H1 (cell line): ENCODE results near the gene LY86. TPM values are rescaled to one million over a fixed set of nuclear protein-coding genes. Genes with fewer than 3 reads are reported as not detected.

Experiments
- CTCF ChIA-PET: fragments of 300-600 bp; sonication (Branson Sonifier 250); formaldehyde crosslinking; loops from one replicate; lab custom pipeline; 2021; ENCODE audit not compliant: partially characterized antibody; lab: Charles Lee
- POLR2A ChIA-PET: fragments of 300-600 bp; sonication (Branson Sonifier 250); formaldehyde crosslinking; loops from one replicate; lab custom pipeline; 2021; ENCODE audit warnings: inconsistent platforms; ENCODE audit not compliant: partially characterized antibody; lab: Charles Lee
- DNase-seq, 2 experiments: peaks; one replicate each; pipeline versions ENCODE4 v3.0.0 to v3.0.0-alpha.2; 2010 to 2022; ENCODE audit warnings: low spot score in 2 of 2, low read depth in 1 of 2, mixed read lengths in 1 of 2
- FAIRE-seq: peaks from 2 replicates; lab custom pipeline; 2011; peaks lifted over from hg19 to GRCh38; lab: Jason Lieb, UNC
- H2AFZ ChIP-seq: 2 replicates; pipeline ENCODE4 v1.8.1; 2012; ENCODE audit warnings: low read length, inconsistent platforms
- H2AK5ac ChIP-seq: 2 replicates; pipeline ENCODE4 v1.6.1; 2013; ENCODE audit warnings: low read depth, low read length
- H2BK120ac ChIP-seq: replicated peaks from 2 replicates; pipeline ENCODE3; 2013; ENCODE audit warnings: low read depth, low read length, inconsistent platforms
- H2BK12ac ChIP-seq: 2 replicates; pipeline ENCODE4 v1.6.1; 2013; ENCODE audit warnings: low read depth, low read length
- H2BK15ac ChIP-seq: 2 replicates; pipeline ENCODE4 v1.6.1; 2013; ENCODE audit warnings: low read length
- H2BK20ac ChIP-seq: 2 replicates; pipeline ENCODE4 v1.6.1; 2013; ENCODE audit warnings: low read length
- H2BK5ac ChIP-seq: 2 replicates; pipeline ENCODE4 v1.6.1; 2013; ENCODE audit warnings: low read depth, low read length
- H3K14ac ChIP-seq: 2 replicates; pipeline ENCODE4 v1.6.1; 2013; ENCODE audit warnings: inconsistent platforms; ENCODE audit not compliant: insufficient read length
- H3K18ac ChIP-seq: 2 replicates; pipeline ENCODE4 v1.6.1; 2013; ENCODE audit warnings: low read length; ENCODE audit errors: extremely low read depth
- H3K23ac ChIP-seq: 2 replicates; pipeline ENCODE4 v1.6.1; 2013; ENCODE audit warnings: inconsistent platforms; ENCODE audit not compliant: insufficient read length
- H3K23me2 ChIP-seq: 2 replicates; pipeline ENCODE4 v1.6.1; 2013; ENCODE audit warnings: low read depth, low read length
- H3K27ac ChIP-seq: 2 replicates; pipeline ENCODE4 v1.6.1; 2011; ENCODE audit warnings: low read depth, low read length, inconsistent platforms
- H3K27me3 ChIP-seq, 4 experiments: replicated peaks in 1 of 4; 1 replicate in 1 of 4; 2 replicates in 3 of 4; pipeline versions ENCODE4 v1.6.1 to v1.8.1; 2011 to 2013; ENCODE audit warnings: low read length in 3 of 4, mild to moderate bottlenecking in 3 of 4, inconsistent platforms in 2 of 4, mixed read lengths in 2 of 4, moderate library complexity in 1 of 4; ENCODE audit not compliant: control insufficient read depth in 3 of 4, insufficient read depth in 3 of 4; ENCODE audit errors: extremely low read depth in 1 of 4
- H3K36me3 ChIP-seq, 4 experiments: 2 replicates each; pipeline versions ENCODE4 v1.6.1 to v1.8.1; 2011 to 2013; ENCODE audit warnings: mild to moderate bottlenecking in 4 of 4, low read length in 3 of 4, moderate library complexity in 2 of 4, control low read depth in 1 of 4, inconsistent platforms in 1 of 4; ENCODE audit not compliant: insufficient read depth in 4 of 4, control insufficient read depth in 2 of 4
- H3K4ac ChIP-seq: replicated peaks from 2 replicates; pipeline ENCODE3; 2013; ENCODE audit warnings: low read length, low read depth, mixed read lengths, inconsistent platforms; ENCODE audit not compliant: insufficient read length
- H3K4me1 ChIP-seq, 4 experiments: replicated peaks in 1 of 4; 1 replicate in 1 of 4; 2 replicates in 3 of 4; pipeline versions ENCODE4 v1.6.1 to v1.8.1; 2011 to 2013; ENCODE audit warnings: low read length in 3 of 4, inconsistent platforms in 2 of 4, mixed read lengths in 1 of 4; ENCODE audit not compliant: insufficient read depth in 4 of 4, control insufficient read depth in 3 of 4
- H3K4me2 ChIP-seq, 2 experiments: 2 replicates each; pipeline versions ENCODE4 v1.6.1 to v1.8.1; 2011 to 2013; ENCODE audit warnings: low read depth in 2 of 2, low read length in 2 of 2, control low read depth in 1 of 2, inconsistent platforms in 1 of 2, mild to moderate bottlenecking in 1 of 2; ENCODE audit not compliant: insufficient read depth in 1 of 2
- H3K4me3 ChIP-seq, 4 experiments: fragments of 200-600, 300-600 bp in 1 of 4; sonication (generic), shearing (Covaris generic), sonication (Bioruptor Twin) in 1 of 4; 2 replicates each; pipeline versions ENCODE4 v1.5.1 to v1.8.1; 2011 to 2016; ENCODE audit warnings: low read length in 4 of 4, low read depth in 3 of 4, control low read depth in 2 of 4, inconsistent platforms in 2 of 4, mild to moderate bottlenecking in 2 of 4, mixed read lengths in 1 of 4, moderate library complexity in 1 of 4; ENCODE audit not compliant: insufficient read depth in 2 of 4; ENCODE audit errors: extremely low read depth in 1 of 4
- H3K56ac ChIP-seq: replicated peaks from 2 replicates; pipeline ENCODE3; 2013; ENCODE audit warnings: low read depth, mild to moderate bottlenecking, mixed read lengths, low read length, inconsistent platforms; ENCODE audit not compliant: insufficient read length
- H3K79me1 ChIP-seq: 2 replicates; pipeline ENCODE4 v1.6.1; 2013; ENCODE audit warnings: low read depth, low read length, control low read depth
- H3K79me2 ChIP-seq, 2 experiments: 2 replicates each; pipeline versions ENCODE4 v1.6.1 to v1.8.1; 2012 to 2013; ENCODE audit warnings: low read length in 2 of 2, mild to moderate bottlenecking in 2 of 2, inconsistent platforms in 1 of 2; ENCODE audit not compliant: insufficient read depth in 2 of 2, control insufficient read depth in 1 of 2
- H3K9ac ChIP-seq, 4 experiments: replicated peaks in 1 of 4; 1 replicate in 1 of 4; 2 replicates in 3 of 4; pipeline versions ENCODE4 v1.6.1 to v1.8.1; 2011 to 2013; ENCODE audit warnings: low read depth in 3 of 4, low read length in 3 of 4, control low read depth in 2 of 4, mild to moderate bottlenecking in 2 of 4, moderate library complexity in 2 of 4, inconsistent platforms in 1 of 4; ENCODE audit errors: extremely low read depth in 1 of 4
- H3K9me3 ChIP-seq, 2 experiments: 2 replicates each; pipeline versions ENCODE4 v1.6.1 to v1.8.1; 2012 to 2013; ENCODE audit warnings: mild to moderate bottlenecking in 2 of 2, moderate library complexity in 2 of 2, control low read depth in 1 of 2, inconsistent platforms in 1 of 2, low read depth in 1 of 2, low read length in 1 of 2, mixed read lengths in 1 of 2; ENCODE audit not compliant: insufficient read depth in 2 of 2
- H4K20me1 ChIP-seq, 2 experiments: replicated peaks in 1 of 2; 2 replicates each; pipeline versions ENCODE3 to v1.8.1; 2011 to 2013; ENCODE audit warnings: inconsistent platforms in 2 of 2, low read length in 2 of 2, mild to moderate bottlenecking in 1 of 2; ENCODE audit not compliant: insufficient read depth in 2 of 2, control insufficient read depth in 1 of 2
- H4K5ac ChIP-seq: 2 replicates; pipeline ENCODE4 v1.6.1; 2013; ENCODE audit warnings: low read length, low read depth, mixed read lengths, inconsistent platforms; ENCODE audit not compliant: insufficient read length
- H4K8ac ChIP-seq: 2 replicates; pipeline ENCODE4 v1.8.0; 2013; ENCODE audit warnings: mild to moderate bottlenecking, moderate library complexity, low read length, inconsistent platforms; ENCODE audit not compliant: insufficient read depth; ENCODE audit errors: extremely low read depth
- H4K91ac ChIP-seq: replicated peaks from 2 replicates; pipeline ENCODE3; 2013; ENCODE audit warnings: low read length, mixed read lengths, inconsistent platforms; ENCODE audit not compliant: insufficient read length
- JUND ChIP-seq: IDR thresholded peaks from 2 replicates; pipeline ENCODE4 v1.6.1; 2011; ENCODE audit warnings: mild to moderate bottlenecking, improper control_type of control experiment, low read length
- PHF8 ChIP-seq: fragments of 200-600 bp; sonication (generic); conservative IDR thresholded peaks from 2 replicates; pipeline ENCODE4 v1.7.1; 2012; ENCODE audit warnings: low read depth, mild to moderate bottlenecking, inconsistent platforms, low read length, moderate library complexity
- RAD21 ChIP-seq, 2 experiments: IDR thresholded peaks in 1 of 2; conservative IDR thresholded peaks in 1 of 2; 2 replicates each; pipeline ENCODE4 v1.6.1; 2011; ENCODE audit warnings: low read depth in 2 of 2, low read length in 2 of 2, improper control_type of control experiment in 1 of 2, inconsistent platforms in 1 of 2, mild to moderate bottlenecking in 1 of 2, moderate library complexity in 1 of 2
- SRF ChIP-seq: IDR thresholded peaks from 2 replicates; pipeline ENCODE4 v1.6.1; 2011; ENCODE audit warnings: mild to moderate bottlenecking, low read depth, low read length, moderate library complexity
- TBP ChIP-seq: IDR thresholded peaks from 2 replicates; pipeline ENCODE4 v1.6.1; 2011; ENCODE audit warnings: low read depth, low read length, improper control_type of control experiment
- WGBS, 2 experiments: shearing (Covaris generic) in 1 of 2; methylation state at CpG; one replicate each; pipeline versions ENCODE4 v1.1.6 to v1.1.7; 2013 to 2015; ENCODE audit warnings: low lambda C conversion rate in 2 of 2, mixed read lengths in 2 of 2, inconsistent platforms in 1 of 2, low coverage in 1 of 2, missing lambda C conversion rate in 1 of 2; ENCODE audit not compliant: insufficient replicate concordance in 2 of 2, insufficient coverage in 1 of 2, insufficient read length in 1 of 2; ENCODE audit errors: extremely low coverage in 1 of 2, missing lambda C conversion rate in 1 of 2; 5-methylcytosine and 5-hydroxymethylcytosine counted together
- polyA plus RNA-seq, 7 experiments: library from polyadenylated mRNA; depleted of rRNA in 3 of 7; stranded (reverse) in 5 of 7; unstranded in 2 of 7; fragments of >200 nt in 5 of 7; fragments of 200-250 nt in 2 of 7; gene quantifications; 1 replicate in 5 of 7; 2 replicates in 1 of 7; 4 replicates in 1 of 7; pipeline versions ENCODE4 v1.2.1 to v1.2.3, GENCODE V29; 2011 to 2013; ENCODE audit warnings: missing spikeins in 2 of 7, mixed read lengths in 2 of 7
- total RNA-seq: library from RNA; stranded (reverse); fragmentation: NEBNext Ultra II Directional; extraction: Animal tissue kit (Norgen Biotek cat#: 25700); gene quantifications from 2 replicates; pipeline ENCODE4 v1.2.1, GENCODE V29; 2021

LY86 gene
- total and polyA plus RNA-seq, 2 of the 8 experiments (the other 6 are each of a cell fraction or from before 2014, with no cell fraction given), result not detected

GRCh38 chr6:6690144-6690483 lies 101.6 kb downstream of the LY86 start:
- FAIRE-seq, result no peak

More at GRCh38 chr6:6690144-6690483, 101.6 kb downstream of the LY86 start:
- H2AFZ ChIP-seq, result no peak overlapping the region
- no peak overlapping the region for H2BK120ac ChIP-seq
- no peaks in the 10 kb centered on the region for H4K20me1 ChIP-seq
- H3K9me3 ChIP-seq, result no peaks in the 10 kb centered on the region
- no peak overlapping the region for H3K9ac ChIP-seq
- no peak overlapping the region for H2BK12ac ChIP-seq
- H3K4me3 ChIP-seq, result no peak overlapping the region
- H3K27me3 ChIP-seq, result no peaks in the 10 kb centered on the region
- TF ChIP-seq TBP (no peak), JUND (no peak), SRF (no peak), PHF8 (no peak), RAD21 (IDR thresholded peaks at IDR 0.05 in 1 of 2, conservative IDR thresholded peaks at IDR 0.05 in 1 of 2; ENCODE audit: low read depth in 2 of 2, low read length in 2 of 2) (no peak)
- H3K14ac ChIP-seq, result no peak overlapping the region
- H2AK5ac ChIP-seq, result no peak overlapping the region
- no peak overlapping the region for H4K5ac ChIP-seq
- peaks cover 4% of the 10 kb centered on the region for H3K23me2 ChIP-seq
- DNase-seq, result no peak
- CTCF ChIA-PET, result interaction anchor here (2.2 kb wide), 1 partner anchor 13 kb away, joined by 15 read pairs; no protein-coding TSS in a partner anchor
- POLR2A ChIA-PET, result no interaction called here
- no peak overlapping the region for H3K18ac ChIP-seq
- no peak overlapping the region for H3K56ac ChIP-seq
- no peak overlapping the region for H3K4me2 ChIP-seq
- H3K4ac ChIP-seq, result no peak overlapping the region
- H3K4me1 ChIP-seq, result peaks cover 17 to 27% (median 24%) of the 10 kb centered on the region in 4 experiments
- H3K27ac ChIP-seq, result no peak overlapping the region
- H3K79me2 ChIP-seq, result no peaks in the 10 kb centered on the region
- whole genome bisulfite sequencing, 2 experiments, result 86% methylated on average over 2 of the region's 2 CpGs; no CpG with 5 or more reads in 1 of the 2 experiments
- H3K79me1 ChIP-seq, result no peaks in the 10 kb centered on the region
- H2BK15ac ChIP-seq, result no peak overlapping the region
- no peak overlapping the region for H3K23ac ChIP-seq
- H2BK20ac ChIP-seq, result no peak overlapping the region
- H4K91ac ChIP-seq, result no peak overlapping the region
- H4K8ac ChIP-seq, result no peak overlapping the region
- H2BK5ac ChIP-seq, result no peak overlapping the region
- H3K36me3 ChIP-seq, result no peaks in the 10 kb centered on the region
